Endothelial cell (in vitro differentiated cells): Measurements from ENCODE around the gene ABLIM1. TPM values are rescaled to one million over a fixed set of nuclear protein-coding genes. Genes with fewer than 3 reads are reported as not detected.

ENCODE experiments used
- DNase-seq: peaks from one replicate; pipeline ENCODE4 v3.0.0; 2021; ENCODE audit warnings: low spot score
- H3K27ac Mint-ChIP-seq: one replicate; pipeline ENCODE4 v1.8.0; 2021; ENCODE audit warnings: mixed read lengths, inconsistent platforms; ENCODE audit not compliant: unreplicated experiment
- H3K27me3 Mint-ChIP-seq: one replicate; pipeline ENCODE4 v1.8.0; 2021; ENCODE audit warnings: mild to moderate bottlenecking, moderate library complexity, mixed read lengths, inconsistent platforms; ENCODE audit not compliant: unreplicated experiment
- H3K36me3 Mint-ChIP-seq: one replicate; pipeline ENCODE4 v1.8.0; 2021; ENCODE audit warnings: mild to moderate bottlenecking, low read depth, mixed read lengths, inconsistent platforms; ENCODE audit not compliant: unreplicated experiment
- H3K4me1 Mint-ChIP-seq: one replicate; pipeline ENCODE4 v1.8.0; 2021; ENCODE audit warnings: mild to moderate bottlenecking, mixed read lengths, inconsistent platforms; ENCODE audit not compliant: unreplicated experiment
- H3K4me3 Mint-ChIP-seq: one replicate; pipeline ENCODE4 v1.8.0; 2021; ENCODE audit warnings: mild to moderate bottlenecking, mixed read lengths, inconsistent platforms; ENCODE audit not compliant: unreplicated experiment
- H3K9me3 Mint-ChIP-seq: one replicate; pipeline ENCODE4 v1.8.0; 2021; ENCODE audit warnings: mixed read lengths, inconsistent platforms; ENCODE audit not compliant: unreplicated experiment
- CTCF ChIP-seq: fragments of 200-600 bp; sonication (generic); IDR thresholded peaks from one replicate; pipeline ENCODE4 v1.5.0; 2021; ENCODE audit warnings: antibody characterized with exemption; ENCODE audit not compliant: unreplicated experiment
- total RNA-seq: library from RNA; stranded (reverse); fragmentation: NEBNext Ultra II Directional; extraction: Animal tissue kit (Norgen Biotek cat#: 25700); gene quantifications from one replicate; pipeline ENCODE4 v1.2.1, GENCODE V29; 2021; ENCODE audit not compliant: unreplicated experiment

ABLIM1 gene
- total RNA-seq, 1 donor from 2014 or later: 55.9 TPM

- H3K27me3 Mint-ChIP-seq: peaks cover 5% of the 10 kb centered on the region
- no peak for TF ChIP-seq CTCF
- no peaks in the 10 kb centered on the region for H3K9me3 Mint-ChIP-seq
- no peak overlapping the region for H3K4me3 Mint-ChIP-seq
- DNase-seq: no peak
- no peak overlapping the region for H3K27ac Mint-ChIP-seq
- H3K4me1 Mint-ChIP-seq: peaks cover 10% of the 10 kb centered on the region
- H3K36me3 Mint-ChIP-seq: no peaks in the 10 kb centered on the region
Observed at GRCh38 chr10:114628106-114628505, 30.0 kb downstream of the ABLIM1 start.

- Mint-ChIP-seq H3K9me3 (no peaks in the 10 kb centered on the region), H3K27ac (no peak overlapping the region), H3K4me1 (peaks cover 10% of the 10 kb centered on the region), H3K4me3 (no peak overlapping the region), H3K27me3 (peaks cover 6% of the 10 kb centered on the region), H3K36me3 (no peaks in the 10 kb centered on the region)
- no peak for TF ChIP-seq CTCF
- DNase-seq: no peak
Observed at GRCh38 chr10:114626841-114627240, 31.2 kb downstream of the ABLIM1 start.

GRCh38 chr10:114624951-114625780 lies 32.9 kb downstream of the ABLIM1 start:
- Mint-ChIP-seq H3K4me3 (no peak overlapping the region), H3K9me3 (no peaks in the 10 kb centered on the region), H3K36me3 (no peaks in the 10 kb centered on the region), H3K27ac (no peak overlapping the region), H3K4me1 (peaks cover 6% of the 10 kb centered on the region), H3K27me3 (peaks cover 2% of the 10 kb centered on the region)
- no peak for DNase-seq
- no peak for TF ChIP-seq CTCF

GRCh38 chr10:114624422-114624821 lies 33.7 kb downstream of the ABLIM1 start:
- Mint-ChIP-seq H3K27ac (peak overlapping the region; percentile 1), H3K4me1 (peaks cover 6% of the 10 kb centered on the region), H3K36me3 (no peaks in the 10 kb centered on the region), H3K4me3 (no peak overlapping the region), H3K9me3 (no peaks in the 10 kb centered on the region), H3K27me3 (peaks cover 2% of the 10 kb centered on the region)
- DNase-seq: no peak
- TF ChIP-seq CTCF: no peak

- peaks cover 6% of the 10 kb centered on the region for H3K4me1 Mint-ChIP-seq
- H3K36me3 Mint-ChIP-seq: no peaks in the 10 kb centered on the region
- no peak overlapping the region for H3K4me3 Mint-ChIP-seq
- H3K27ac Mint-ChIP-seq: peak overlapping the region; percentile 1
- DNase-seq: no peak
- H3K9me3 Mint-ChIP-seq: no peaks in the 10 kb centered on the region
- H3K27me3 Mint-ChIP-seq: peaks cover 2% of the 10 kb centered on the region
- no peak for TF ChIP-seq CTCF
Observed at GRCh38 chr10:114623661-114624294, 34.3 kb downstream of the ABLIM1 start.
